ENCODE data around the gene PSD.

The PSD gene

DNA sequence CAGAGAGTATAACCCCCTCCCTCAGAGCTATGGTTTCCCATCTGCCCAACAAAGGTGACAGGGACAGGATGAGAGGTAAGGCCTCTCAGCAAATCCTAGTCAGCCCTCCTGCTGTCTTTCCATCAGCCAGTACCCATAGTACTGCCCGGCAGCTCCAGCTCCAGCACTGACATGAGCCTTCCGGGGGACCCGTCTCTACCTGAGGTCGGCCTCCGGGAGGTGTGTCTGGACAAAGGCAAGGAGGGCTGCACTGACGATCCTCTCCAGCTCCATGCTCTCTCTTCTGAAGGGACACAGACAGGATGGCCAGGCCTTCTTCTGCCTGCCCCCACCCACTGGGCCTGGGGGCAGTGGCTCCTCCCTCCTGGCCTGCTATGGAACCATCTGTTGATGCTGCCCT, 6.3 kb upstream of the PSD start:
- DNase-seq (ENCODE audit: low read depth, low spot score) = no peak
- no peak for TF ChIP-seq EZH2 (IDR thresholded peaks at IDR 0.05)
- TF ChIP-seq POLR2AphosphoS5 (IDR thresholded peaks at IDR 0.05; ENCODE audit: borderline replicate concordance, low read depth, low read length) = no peak
- TF ChIP-seq FOXP2 (optimal IDR thresholded peaks at IDR 0.05; ENCODE audit: control extremely low read depth, extremely low read length, insufficient read depth) = no peak
- H3K9ac ChIP-seq (ENCODE audit: insufficient read length) = no peak overlapping the region

GRCh38 chr10:102424145-102424544, 5.6 kb upstream of the PSD start:
- no peak for TF ChIP-seq POLR2AphosphoS5 (IDR thresholded peaks at IDR 0.05; ENCODE audit: borderline replicate concordance, low read depth, low read length)
- H3K36me3 ChIP-seq (ENCODE audit: insufficient read depth, low read length) = no peaks in the 10 kb centered on the region
- H3K27ac ChIP-seq = no peak overlapping the region
- no peak overlapping the region for H3K9ac ChIP-seq (ENCODE audit: insufficient read length)
- no peak for DNase-seq (ENCODE audit: low read depth, low spot score)
- no peaks in the 10 kb centered on the region for H3K9me3 ChIP-seq (ENCODE audit: low read depth, low read length)
- H3K4me3 ChIP-seq = no peak overlapping the region

More for the DNA sequence above, 6.3 kb upstream of the PSD start:
- H3K9me3 ChIP-seq (ENCODE audit: low read depth, low read length) = no peaks in the 10 kb centered on the region
- H3K27ac ChIP-seq = no peak overlapping the region
- H3K4me3 ChIP-seq = no peak overlapping the region
- H3K36me3 ChIP-seq (ENCODE audit: insufficient read depth, low read length) = no peaks in the 10 kb centered on the region

- no peak for DNase-seq (ENCODE audit: low read depth, low spot score)
- Histone ChIP-seq H3K9ac (ENCODE audit: insufficient read length) (no peak overlapping the region), H3K27ac (no peak overlapping the region), H3K9me3 (ENCODE audit: low read depth, low read length) (no peaks in the 10 kb centered on the region), H3K4me3 (no peak overlapping the region), H3K36me3 (ENCODE audit: insufficient read depth, low read length) (no peaks in the 10 kb centered on the region)
- TF ChIP-seq FOXP2 (optimal IDR thresholded peaks at IDR 0.05; ENCODE audit: control extremely low read depth, extremely low read length, insufficient read depth) = no peak
- TF ChIP-seq EZH2 (IDR thresholded peaks at IDR 0.05) = no peak
- TF ChIP-seq POLR2AphosphoS5 (IDR thresholded peaks at IDR 0.05; ENCODE audit: borderline replicate concordance, low read depth, low read length) = no peak
Observed at GRCh38 chr10:102423372-102423968, 4.9 kb upstream of the PSD start.

DNA sequence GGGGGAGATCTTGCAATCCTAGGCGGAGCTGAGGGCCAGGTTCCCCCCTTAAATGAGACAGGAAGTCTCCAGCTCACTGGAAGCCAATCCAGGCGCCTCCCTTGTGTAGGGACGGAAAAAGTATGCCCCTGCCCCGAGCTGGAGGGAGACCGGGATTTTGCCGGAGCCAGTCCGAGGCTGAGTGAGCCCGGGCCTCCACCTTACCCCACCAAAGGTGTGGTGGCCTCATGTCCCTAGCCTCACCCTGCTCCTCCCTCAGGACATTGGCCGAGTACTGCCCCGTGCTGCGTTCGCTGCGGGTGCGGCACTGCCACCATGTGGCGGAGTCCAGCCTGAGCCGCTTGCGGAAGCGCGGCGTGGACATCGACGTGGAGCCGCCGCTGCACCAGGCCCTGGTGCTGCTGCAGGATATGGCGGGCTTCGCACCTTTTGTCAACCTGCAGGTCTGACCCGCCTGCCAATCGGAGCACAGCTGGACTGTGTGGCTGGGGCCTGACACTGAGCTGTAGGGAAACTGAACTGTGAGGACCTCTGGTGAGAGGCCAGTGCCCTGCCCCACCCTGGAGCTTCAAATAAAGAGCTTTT, 4.1 kb upstream of the PSD start:
- Histone ChIP-seq H3K4me3 (no peak overlapping the region), H3K36me3 (ENCODE audit: insufficient read depth, low read length) (no peaks in the 10 kb centered on the region), H3K9ac (ENCODE audit: insufficient read length) (no peak overlapping the region), H3K27ac (no peak overlapping the region), H3K9me3 (ENCODE audit: low read depth, low read length) (no peaks in the 10 kb centered on the region)
- no peak for DNase-seq (ENCODE audit: low read depth, low spot score)
- TF ChIP-seq POLR2AphosphoS5 (IDR thresholded peaks at IDR 0.05; ENCODE audit: borderline replicate concordance, low read depth, low read length) = no peak; the same call in 1 of the 2 replicates
- no peak for TF ChIP-seq EZH2 (IDR thresholded peaks at IDR 0.05)
- no peak for TF ChIP-seq FOXP2 (optimal IDR thresholded peaks at IDR 0.05; ENCODE audit: control extremely low read depth, extremely low read length, insufficient read depth)

DNA sequence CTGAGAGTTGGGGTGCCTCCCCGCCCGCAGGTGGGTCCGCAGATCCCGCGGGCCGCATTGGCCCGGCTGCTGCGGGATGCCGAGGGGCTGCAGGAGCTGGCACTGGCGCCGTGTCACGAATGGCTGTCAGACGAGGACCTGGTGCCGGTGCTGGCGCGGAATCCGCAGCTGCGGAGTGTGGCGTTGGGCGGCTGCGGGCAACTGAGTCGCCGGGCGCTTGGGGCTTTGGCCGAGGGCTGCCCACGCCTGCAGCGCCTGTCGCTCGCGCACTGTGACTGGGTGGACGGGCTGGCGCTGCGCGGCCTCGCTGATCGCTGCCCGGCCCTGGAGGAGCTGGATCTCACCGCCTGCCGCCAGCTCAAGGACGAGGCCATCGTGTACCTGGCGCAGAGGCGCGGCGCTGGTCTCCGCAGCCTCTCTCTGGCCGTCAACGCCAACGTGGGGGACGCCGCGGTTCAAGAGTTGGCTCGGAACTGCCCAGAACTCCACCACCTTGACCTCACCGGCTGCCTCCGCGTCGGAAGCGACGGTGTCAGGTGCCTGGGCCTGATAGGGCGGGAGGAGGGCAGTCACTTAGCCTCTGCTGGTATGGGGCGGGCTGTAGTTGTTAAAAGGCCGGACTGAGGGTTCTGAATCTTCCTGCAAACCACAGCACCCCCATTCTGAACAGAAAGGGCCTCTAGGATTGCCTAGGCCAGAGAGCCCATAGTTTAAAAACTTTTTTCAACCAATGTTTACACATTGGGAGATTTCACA, 3.4 kb upstream of the PSD start:
- H3K36me3 ChIP-seq (ENCODE audit: insufficient read depth, low read length) = no peaks in the 10 kb centered on the region
- H3K4me3 ChIP-seq = peak overlapping the region; percentile 90
- no peak for DNase-seq (ENCODE audit: low read depth, low spot score)
- peak overlapping the region; percentile 27 for H3K9ac ChIP-seq (ENCODE audit: insufficient read length)
- no peak for TF ChIP-seq EZH2 (IDR thresholded peaks at IDR 0.05)
- TF ChIP-seq POLR2AphosphoS5 (IDR thresholded peaks at IDR 0.05; ENCODE audit: borderline replicate concordance, low read depth, low read length) = no peak
- TF ChIP-seq FOXP2 (optimal IDR thresholded peaks at IDR 0.05; ENCODE audit: control extremely low read depth, extremely low read length, insufficient read depth) = no peak
- no peaks in the 10 kb centered on the region for H3K9me3 ChIP-seq (ENCODE audit: low read depth, low read length)
- H3K27ac ChIP-seq = no peak overlapping the region

DNA sequence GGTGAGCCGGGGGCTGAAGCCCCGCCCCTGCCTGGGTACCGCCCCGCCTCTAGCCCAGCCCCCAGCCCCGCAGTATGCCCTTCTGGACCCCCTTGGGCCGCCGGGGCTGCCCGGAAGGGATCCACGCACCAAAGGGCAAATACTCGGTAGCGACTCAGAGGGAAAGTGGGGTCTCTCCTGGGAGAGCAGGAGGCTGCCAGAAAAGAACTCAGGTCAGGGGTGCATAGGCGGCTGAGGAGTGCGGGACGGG, 2.8 kb upstream of the PSD start:
- H3K36me3 ChIP-seq (ENCODE audit: insufficient read depth, low read length) = no peaks in the 10 kb centered on the region
- peak overlapping the region; percentile 27 for H3K9ac ChIP-seq (ENCODE audit: insufficient read length)
- no peak for DNase-seq (ENCODE audit: low read depth, low spot score)
- H3K27ac ChIP-seq = no peak overlapping the region
- peak overlapping the region; percentile 90 for H3K4me3 ChIP-seq
- TF ChIP-seq FOXP2 (optimal IDR thresholded peaks at IDR 0.05; ENCODE audit: control extremely low read depth, extremely low read length, insufficient read depth) = no peak
- no peaks in the 10 kb centered on the region for H3K9me3 ChIP-seq (ENCODE audit: low read depth, low read length)

- Histone ChIP-seq H3K9ac (ENCODE audit: insufficient read length) (peak within 1 kb of the TSS; percentile 60), H3K4me3 (peak within 1 kb of the TSS; percentile 90), H3K9me3 (ENCODE audit: low read depth, low read length) (no peaks in the 10 kb centered on the region), H3K27ac (peak within 1 kb of the TSS; percentile 67; the same call in 1 of the 2 replicates), H3K36me3 (ENCODE audit: insufficient read depth, low read length) (no peaks in the 10 kb centered on the region)
- TF ChIP-seq FOXP2 (optimal IDR thresholded peaks at IDR 0.05; ENCODE audit: control extremely low read depth, extremely low read length, insufficient read depth) (peak; percentile 26), POLR2AphosphoS5 (IDR thresholded peaks at IDR 0.05; ENCODE audit: borderline replicate concordance, low read depth, low read length) (peak; percentile 15; the same call in 1 of the 2 replicates), EZH2 (IDR thresholded peaks at IDR 0.05) (no peak)
- DNase-seq (ENCODE audit: low read depth, low spot score) = peak; percentile 61
Observed at GRCh38 chr10:102420714-102421506, 2.3 kb upstream of the PSD start, which contains the start of gene FBXL15. TSS of gene FBXL15 (plus strand) at chr10:102420836. CDS start at chr10:102421130, 294 bp downstream.

GRCh38 chr10:102420181-102420713, 1.7 kb upstream of the PSD start:
- Histone ChIP-seq H3K36me3 (ENCODE audit: insufficient read depth, low read length) (no peaks in the 10 kb centered on the region), H3K27ac (no peak overlapping the region), H3K9me3 (ENCODE audit: low read depth, low read length) (no peaks in the 10 kb centered on the region), H3K4me3 (peak overlapping the region; percentile 90), H3K9ac (ENCODE audit: insufficient read length) (peak overlapping the region; percentile 60)
- TF ChIP-seq EZH2 (IDR thresholded peaks at IDR 0.05) (no peak), POLR2AphosphoS5 (IDR thresholded peaks at IDR 0.05; ENCODE audit: borderline replicate concordance, low read depth, low read length) (no peak), FOXP2 (optimal IDR thresholded peaks at IDR 0.05; ENCODE audit: control extremely low read depth, extremely low read length, insufficient read depth) (no peak)
- DNase-seq (ENCODE audit: low read depth, low spot score) = no peak

Data from SK-N-MC (cell line).